ENCODE results near the gene C2orf92.

DNA sequence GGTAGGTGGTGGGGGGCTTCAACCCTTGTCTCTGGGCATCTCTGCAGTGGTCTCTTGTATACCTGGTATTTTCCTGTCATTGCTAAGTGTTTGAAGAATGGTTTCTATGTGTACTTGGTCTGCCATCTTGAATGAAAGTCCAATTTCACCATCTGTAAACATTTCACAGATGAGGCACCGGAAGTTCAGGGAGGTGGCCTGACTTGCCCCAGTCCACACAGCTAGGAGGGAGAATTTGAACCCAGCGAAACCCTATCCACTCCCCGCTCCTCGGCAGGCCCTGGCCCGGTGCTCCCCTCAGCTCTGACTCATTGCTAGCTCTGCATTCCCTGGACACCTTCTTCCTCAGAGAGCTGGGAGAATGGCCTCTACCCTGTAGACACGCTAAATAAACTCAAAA lies 74.4 kb downstream of the C2orf92 start:
- no peak for TF ChIP-seq CTCF (IDR thresholded peaks at IDR 0.05; ENCODE audit: poor library complexity, severe bottlenecking)
- TF ChIP-seq, protein P1, sequence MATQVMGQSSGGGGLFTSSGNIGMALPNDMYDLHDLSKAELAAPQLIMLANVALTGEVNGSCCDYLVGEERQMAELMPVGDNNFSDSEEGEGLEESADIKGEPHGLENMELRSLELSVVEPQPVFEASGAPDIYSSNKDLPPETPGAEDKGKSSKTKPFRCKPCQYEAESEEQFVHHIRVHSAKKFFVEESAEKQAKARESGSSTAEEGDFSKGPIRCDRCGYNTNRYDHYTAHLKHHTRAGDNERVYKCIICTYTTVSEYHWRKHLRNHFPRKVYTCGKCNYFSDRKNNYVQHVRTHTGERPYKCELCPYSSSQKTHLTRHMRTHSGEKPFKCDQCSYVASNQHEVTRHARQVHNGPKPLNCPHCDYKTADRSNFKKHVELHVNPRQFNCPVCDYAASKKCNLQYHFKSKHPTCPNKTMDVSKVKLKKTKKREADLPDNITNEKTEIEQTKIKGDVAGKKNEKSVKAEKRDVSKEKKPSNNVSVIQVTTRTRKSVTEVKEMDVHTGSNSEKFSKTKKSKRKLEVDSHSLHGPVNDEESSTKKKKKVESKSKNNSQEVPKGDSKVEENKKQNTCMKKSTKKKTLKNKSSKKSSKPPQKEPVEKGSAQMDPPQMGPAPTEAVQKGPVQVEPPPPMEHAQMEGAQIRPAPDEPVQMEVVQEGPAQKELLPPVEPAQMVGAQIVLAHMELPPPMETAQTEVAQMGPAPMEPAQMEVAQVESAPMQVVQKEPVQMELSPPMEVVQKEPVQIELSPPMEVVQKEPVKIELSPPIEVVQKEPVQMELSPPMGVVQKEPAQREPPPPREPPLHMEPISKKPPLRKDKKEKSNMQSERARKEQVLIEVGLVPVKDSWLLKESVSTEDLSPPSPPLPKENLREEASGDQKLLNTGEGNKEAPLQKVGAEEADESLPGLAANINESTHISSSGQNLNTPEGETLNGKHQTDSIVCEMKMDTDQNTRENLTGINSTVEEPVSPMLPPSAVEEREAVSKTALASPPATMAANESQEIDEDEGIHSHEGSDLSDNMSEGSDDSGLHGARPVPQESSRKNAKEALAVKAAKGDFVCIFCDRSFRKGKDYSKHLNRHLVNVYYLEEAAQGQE (IDR thresholded peaks at IDR 0.05; ENCODE audit: borderline replicate concordance) = no peak
- no peak for TF ChIP-seq EZH2 (IDR thresholded peaks at IDR 0.05; ENCODE audit: borderline replicate concordance, insufficient read depth, low read length, poor library complexity, severe bottlenecking)
- TF ChIP-seq RAD21 (conservative IDR thresholded peaks at IDR 0.05) = no peak
